ENCODE results near the gene NDFIP1.
"Not testable (repeated sequence)": the region's sequence is repeated elsewhere in the genome, so short reads cannot be mapped to it uniquely, and the experiment has no call there.

Gene NDFIP1

DNA sequence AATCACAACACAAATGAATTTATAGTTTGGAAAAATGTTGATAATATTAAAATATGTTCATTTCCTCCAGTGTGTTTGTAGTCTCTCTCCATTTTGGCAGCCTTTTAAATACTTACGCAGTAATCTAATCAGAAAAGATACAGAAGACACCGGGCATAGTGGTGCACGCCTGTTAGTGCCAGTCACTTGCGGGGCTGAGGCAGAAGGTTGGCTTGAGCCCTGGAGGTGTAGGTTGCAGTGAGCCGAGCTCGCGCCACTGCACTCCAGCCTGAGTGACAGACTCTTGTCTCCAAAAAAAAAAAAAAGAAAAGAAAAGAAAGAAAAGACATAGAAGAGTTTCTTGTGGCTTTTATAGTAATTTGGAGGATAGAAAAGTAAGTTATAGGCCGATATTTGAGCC is 41.9 kb downstream of the NDFIP1 start:
- no peak overlapping the region for H3K27ac ChIP-seq

DNA sequence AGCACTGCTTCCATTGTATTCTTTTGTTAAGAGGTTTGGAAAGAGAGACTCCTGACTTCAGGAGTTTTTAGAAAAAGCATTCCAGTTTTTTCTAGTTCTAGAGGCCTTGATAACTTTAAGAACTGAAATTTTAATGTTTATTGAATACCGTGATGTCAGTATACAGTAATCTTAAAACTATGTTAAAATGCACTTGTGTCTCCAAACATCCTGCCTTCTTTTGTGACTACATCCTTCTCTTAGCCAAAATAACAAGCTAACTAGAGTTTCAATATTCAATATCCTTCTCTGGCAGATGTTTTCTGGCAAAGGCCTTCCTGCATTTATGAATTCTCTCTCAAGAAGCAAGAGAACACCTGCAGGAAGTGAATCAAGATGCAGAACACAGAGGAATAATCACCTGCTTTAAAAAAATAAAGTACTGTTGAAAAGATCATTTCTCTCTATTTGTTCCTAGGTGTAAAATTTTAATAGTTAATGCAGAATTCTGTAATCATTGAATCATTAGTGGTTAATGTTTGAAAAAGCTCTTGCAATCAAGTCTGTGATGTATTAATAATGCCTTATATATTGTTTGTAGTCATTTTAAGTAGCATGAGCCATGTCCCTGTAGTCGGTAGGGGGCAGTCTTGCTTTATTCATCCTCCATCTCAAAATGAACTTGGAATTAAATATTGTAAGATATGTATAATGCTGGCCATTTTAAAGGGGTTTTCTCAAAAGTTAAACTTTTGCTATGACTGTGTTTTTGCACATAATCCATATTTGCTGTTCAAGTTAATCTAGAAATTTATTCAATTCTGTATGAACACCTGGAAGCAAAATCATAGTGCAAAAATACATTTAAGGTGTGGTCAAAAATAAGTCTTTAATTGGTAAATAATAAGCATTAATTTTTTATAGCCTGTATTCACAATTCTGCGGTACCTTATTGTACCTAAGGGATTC is 43.1 kb downstream of the NDFIP1 start:
- peak overlapping the region; percentile 47 for H3K27ac ChIP-seq

More for the DNA sequence above, 41.9 kb downstream of the NDFIP1 start:
- TF ChIP-seq, protein P1, sequence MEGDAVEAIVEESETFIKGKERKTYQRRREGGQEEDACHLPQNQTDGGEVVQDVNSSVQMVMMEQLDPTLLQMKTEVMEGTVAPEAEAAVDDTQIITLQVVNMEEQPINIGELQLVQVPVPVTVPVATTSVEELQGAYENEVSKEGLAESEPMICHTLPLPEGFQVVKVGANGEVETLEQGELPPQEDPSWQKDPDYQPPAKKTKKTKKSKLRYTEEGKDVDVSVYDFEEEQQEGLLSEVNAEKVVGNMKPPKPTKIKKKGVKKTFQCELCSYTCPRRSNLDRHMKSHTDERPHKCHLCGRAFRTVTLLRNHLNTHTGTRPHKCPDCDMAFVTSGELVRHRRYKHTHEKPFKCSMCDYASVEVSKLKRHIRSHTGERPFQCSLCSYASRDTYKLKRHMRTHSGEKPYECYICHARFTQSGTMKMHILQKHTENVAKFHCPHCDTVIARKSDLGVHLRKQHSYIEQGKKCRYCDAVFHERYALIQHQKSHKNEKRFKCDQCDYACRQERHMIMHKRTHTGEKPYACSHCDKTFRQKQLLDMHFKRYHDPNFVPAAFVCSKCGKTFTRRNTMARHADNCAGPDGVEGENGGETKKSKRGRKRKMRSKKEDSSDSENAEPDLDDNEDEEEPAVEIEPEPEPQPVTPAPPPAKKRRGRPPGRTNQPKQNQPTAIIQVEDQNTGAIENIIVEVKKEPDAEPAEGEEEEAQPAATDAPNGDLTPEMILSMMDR (conservative IDR thresholded peaks at IDR 0.05) = no peak

DNA sequence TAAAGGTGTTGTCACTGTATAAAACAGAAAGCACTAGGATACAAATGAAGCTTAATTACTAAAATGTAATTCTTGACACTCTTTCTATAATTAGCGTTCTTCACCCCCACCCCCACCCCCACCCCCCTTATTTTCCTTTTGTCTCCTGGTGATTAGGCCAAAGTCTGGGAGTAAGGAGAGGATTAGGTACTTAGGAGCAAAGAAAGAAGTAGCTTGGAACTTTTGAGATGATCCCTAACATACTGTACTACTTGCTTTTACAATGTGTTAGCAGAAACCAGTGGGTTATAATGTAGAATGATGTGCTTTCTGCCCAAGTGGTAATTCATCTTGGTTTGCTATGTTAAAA is 43.8 kb downstream of the NDFIP1 start:
- TF ChIP-seq, protein P1 (conservative IDR thresholded peaks at IDR 0.05) = no peak
- peak overlapping the region; percentile 47 for H3K27ac ChIP-seq

More for the DNA sequence above, 43.1 kb downstream of the NDFIP1 start:
- TF ChIP-seq, protein P1 (conservative IDR thresholded peaks at IDR 0.05) = peak; percentile 86

DNA sequence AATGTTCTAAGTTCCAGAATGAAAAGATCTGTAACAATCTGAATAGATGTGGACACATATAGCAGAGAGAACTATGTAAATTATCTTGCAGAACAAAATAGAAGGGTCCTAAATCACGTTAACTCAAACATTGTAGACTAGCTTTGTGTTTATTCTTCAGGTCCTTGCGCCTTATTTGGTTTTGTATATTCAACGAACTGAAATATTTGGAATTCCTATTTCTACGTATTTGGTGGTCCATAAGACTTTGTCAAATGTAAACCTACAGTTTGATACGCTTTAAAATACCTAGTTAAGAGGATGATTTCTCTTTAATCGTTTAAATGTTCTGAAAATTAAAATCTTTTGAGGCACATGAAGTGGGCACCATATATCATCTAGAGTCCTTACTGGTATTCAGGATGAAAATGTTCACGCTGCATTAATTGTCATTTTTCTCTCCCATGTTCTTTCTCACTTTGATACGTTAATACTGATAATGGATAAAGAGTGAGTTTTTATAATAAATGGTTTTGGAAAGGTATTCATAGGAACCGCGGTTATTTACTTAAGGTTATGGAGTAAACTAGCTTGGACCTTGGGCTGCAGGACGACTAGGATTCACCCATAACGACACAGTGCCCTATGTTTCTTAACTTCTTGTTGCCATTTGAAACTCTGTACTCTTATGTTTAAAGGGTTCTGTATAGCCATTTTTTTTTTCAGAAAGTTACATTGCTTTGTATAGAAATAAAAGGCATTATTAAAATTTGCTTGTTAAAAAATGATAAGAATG is 45.3 kb downstream of the NDFIP1 start:
- H3K27ac ChIP-seq = peak overlapping the region; percentile 47; the same call in 1 of the 2 replicates
- TF ChIP-seq, protein P1 (conservative IDR thresholded peaks at IDR 0.05) = no peak

DNA sequence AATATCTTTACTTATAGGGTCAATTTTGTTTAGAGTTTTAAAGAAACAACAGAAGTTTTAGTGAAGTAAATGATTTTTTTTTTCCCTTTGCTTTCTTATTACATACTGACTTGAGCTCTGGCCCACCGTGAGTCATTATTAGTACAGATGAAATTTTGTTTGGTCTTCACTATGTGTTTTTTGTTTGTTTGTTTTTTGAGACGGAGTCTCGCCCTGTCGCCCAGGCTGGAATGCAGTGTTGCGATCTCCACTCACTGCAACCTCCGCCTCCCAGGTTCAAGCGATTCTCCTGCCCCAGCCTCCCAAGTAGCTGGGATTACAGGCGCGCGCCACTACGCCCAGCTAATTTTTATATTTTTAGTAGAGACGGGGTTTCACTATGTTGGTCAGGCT is 45.9 kb downstream of the NDFIP1 start:
- not testable (repeated sequence) for H3K27ac ChIP-seq

DNA sequence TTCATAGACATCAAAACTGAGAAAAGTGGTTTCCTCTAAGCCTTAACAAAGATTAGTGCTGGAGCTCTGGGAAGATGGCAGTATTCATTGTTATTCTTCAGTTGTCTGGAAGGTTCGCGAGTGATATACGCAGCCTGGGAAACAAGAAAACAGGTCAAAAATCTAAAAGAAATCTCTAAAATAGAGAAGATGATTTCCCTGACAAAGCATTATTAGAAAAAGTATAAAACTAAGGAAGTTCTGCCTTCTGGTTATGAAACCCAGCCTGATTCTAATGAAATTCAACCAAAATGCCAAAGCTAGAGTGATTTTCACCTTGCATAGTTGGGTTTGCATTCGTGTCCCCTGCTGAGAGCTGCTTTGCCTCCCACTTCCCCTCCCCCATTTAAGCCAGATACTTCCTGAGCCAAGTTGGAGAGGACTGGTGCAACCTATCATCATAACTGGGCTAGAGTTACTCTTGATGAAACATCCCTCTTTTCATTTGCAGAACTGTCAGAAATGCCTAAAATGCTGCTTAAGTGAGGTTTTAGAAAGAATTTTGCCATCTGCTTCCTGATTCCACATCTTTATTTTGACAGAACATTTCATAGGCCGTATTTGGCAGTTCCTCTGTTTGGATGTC is 48.4 kb downstream of the NDFIP1 start:
- H3K27ac ChIP-seq = 0 out of 2 replicates have a peak overlapping the region, but pooled peaks have one; percentile 8
- TF ChIP-seq, protein P1 (conservative IDR thresholded peaks at IDR 0.05) = no peak

DNA sequence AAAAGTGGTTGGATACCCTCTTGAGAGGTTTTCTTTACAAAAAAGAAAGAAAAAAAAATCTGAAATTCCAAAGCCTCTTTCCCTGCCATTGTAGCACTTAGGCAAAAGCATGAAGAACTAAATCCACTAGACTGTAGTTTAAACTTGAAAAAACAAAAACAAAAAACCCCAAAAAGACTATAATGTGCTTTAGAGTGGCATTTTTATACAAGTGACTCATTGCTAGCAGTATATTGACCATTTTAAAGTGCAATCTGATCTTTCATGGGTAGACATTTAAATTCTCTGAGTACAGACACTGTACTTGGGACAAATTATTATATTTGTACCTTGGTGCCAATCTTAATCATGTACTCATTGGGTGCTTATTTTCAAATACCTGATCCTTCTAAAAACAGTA is 50.8 kb downstream of the NDFIP1 start:
- TF ChIP-seq, protein P1 (conservative IDR thresholded peaks at IDR 0.05) = no peak

More for the DNA sequence above, 50.8 kb downstream of the NDFIP1 start:
- peak overlapping the region; percentile 44 for H3K27ac ChIP-seq

Measured in VCaP (cell line).